ENCODE data around the gene PCYT1A.

DNA sequence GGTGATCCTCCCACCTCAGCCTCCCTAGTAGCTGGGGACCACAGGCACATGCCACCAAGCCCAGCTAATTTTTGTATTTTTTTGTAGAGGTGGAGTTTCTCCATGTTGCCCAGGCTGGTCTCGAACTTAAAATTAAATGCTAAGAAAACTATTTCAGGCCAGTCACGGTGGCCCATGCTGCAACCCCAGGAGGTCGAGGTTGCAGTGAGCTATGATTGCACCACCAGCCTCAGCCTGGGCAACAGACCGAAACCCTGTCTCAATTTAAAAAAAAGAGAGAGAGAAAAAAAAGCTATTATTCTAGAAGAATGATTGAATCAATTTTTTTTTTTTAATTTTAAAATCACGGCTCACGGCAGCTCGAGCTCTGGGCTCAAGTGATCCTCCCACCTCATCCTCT is 66.5 kb downstream of the PCYT1A start:
- TF ChIP-seq POLR2A (IDR thresholded peaks at IDR 0.05; ENCODE audit: low read length), result no peak
- TF ChIP-seq GATA1 (IDR thresholded peaks at IDR 0.05; ENCODE audit: low read depth, low read length), result no peak

All from erythroblast (primary cell).